ENCODE data around the gene KCNN3. TPM values are rescaled to one million over a fixed set of nuclear protein-coding genes. Genes with fewer than 3 reads are reported as not detected.

Gene KCNN3
- total RNA-seq, 1 experiment from 2014 or later = 1.3 TPM

- POLR2A ChIA-PET = interaction anchor here (0.6 kb wide), 1 partner anchor 100 kb away, joined by 5 read pairs; no protein-coding TSS in a partner anchor
- Mint-ChIP-seq H3K9me3 (no peaks in the 10 kb centered on the region), H3K4me3 (no peak overlapping the region), H3K36me3 (no peaks in the 10 kb centered on the region), H3K4me1 (peaks cover 10% of the 10 kb centered on the region), H3K27ac (peak overlapping the region; percentile 10; the same call in 1 of the 2 replicates), H3K27me3 (ENCODE audit: low read depth) (no peaks in the 10 kb centered on the region)
- DNase-seq (ENCODE audit: low spot score) (no peak), ATAC-seq (peak; percentile 61)
- CTCF ChIA-PET = interaction anchor here (0.8 kb wide), 2 partner anchors 9 to 34 kb away, joined by 5 to 6 read pairs; no protein-coding TSS in a partner anchor
- TF ChIP-seq ZSCAN18 (CRISPR knock-in tag; IDR thresholded peaks at IDR 0.05) = no peak
- TF ChIP-seq USF1 (CRISPR knock-in tag; IDR thresholded peaks at IDR 0.05) = no peak
- TF ChIP-seq MXD4 (CRISPR knock-in tag; IDR thresholded peaks at IDR 0.05; ENCODE audit: borderline replicate concordance) = no peak
- no peak for TF ChIP-seq MYBL2 (CRISPR knock-in tag; IDR thresholded peaks at IDR 0.05)
- no peak for TF ChIP-seq TCF7 (CRISPR knock-in tag; IDR thresholded peaks at IDR 0.05; ENCODE audit: low read depth)
- TF ChIP-seq ZNF263 (CRISPR knock-in tag; IDR thresholded peaks at IDR 0.05; ENCODE audit: low read depth) = no peak
- TF ChIP-seq FOXJ3 (CRISPR knock-in tag; IDR thresholded peaks at IDR 0.05; ENCODE audit: borderline replicate concordance) = no peak
- no peak for TF ChIP-seq ZBTB21 (CRISPR knock-in tag; IDR thresholded peaks at IDR 0.05; ENCODE audit: borderline replicate concordance)
- no peak for TF ChIP-seq ZNF138 (CRISPR knock-in tag; conservative IDR thresholded peaks at IDR 0.05)
- no peak for TF ChIP-seq NFATC4 (CRISPR knock-in tag; IDR thresholded peaks at IDR 0.05)
- TF ChIP-seq ATF3 (CRISPR knock-in tag; conservative IDR thresholded peaks at IDR 0.05) = no peak
- TF ChIP-seq HMGXB4 (CRISPR knock-in tag; IDR thresholded peaks at IDR 0.05) = no peak
These were observed 85.1 kb downstream of the KCNN3 start for GRCh38 chr1:154784924-154785531.

- H3K4me3 Mint-ChIP-seq = no peak overlapping the region
- no peak for DNase-seq (ENCODE audit: low spot score)
- no peaks in the 10 kb centered on the region for H3K27me3 Mint-ChIP-seq (ENCODE audit: low read depth)
- peaks cover 10% of the 10 kb centered on the region for H3K4me1 Mint-ChIP-seq
- CTCF ChIA-PET = interaction anchor here (0.9 to 1.0 kb wide), 2 partner anchors 38 to 94 kb away, joined by 3 to 7 read pairs; no protein-coding TSS in a partner anchor
- peaks cover under 1% of the 10 kb centered on the region for H3K9me3 Mint-ChIP-seq
- no peak for ATAC-seq
- POLR2A ChIA-PET = no interaction called here
- no peaks in the 10 kb centered on the region for H3K36me3 Mint-ChIP-seq
- H3K27ac Mint-ChIP-seq = peak overlapping the region; percentile 9; the same call in 1 of the 2 replicates
- TF ChIP-seq MXD4 (CRISPR knock-in tag; IDR thresholded peaks at IDR 0.05; ENCODE audit: borderline replicate concordance) = no peak
- no peak for TF ChIP-seq ZNF317 (CRISPR knock-in tag; IDR thresholded peaks at IDR 0.05; ENCODE audit: borderline replicate concordance, low read depth)
- TF ChIP-seq GTF2I (CRISPR knock-in tag; conservative IDR thresholded peaks at IDR 0.05) = no peak
- no peak for TF ChIP-seq ZNF416 (CRISPR knock-in tag; IDR thresholded peaks at IDR 0.05)
- no peak for TF ChIP-seq SOX15 (CRISPR knock-in tag; IDR thresholded peaks at IDR 0.05)
- no peak for TF ChIP-seq ESRRA (CRISPR knock-in tag; IDR thresholded peaks at IDR 0.05; ENCODE audit: borderline replicate concordance)
- no peak for TF ChIP-seq RORB (CRISPR knock-in tag; IDR thresholded peaks at IDR 0.05)
- TF ChIP-seq ERG (CRISPR knock-in tag; IDR thresholded peaks at IDR 0.05) = no peak
- no peak for TF ChIP-seq MYBL2 (CRISPR knock-in tag; IDR thresholded peaks at IDR 0.05)
- no peak for TF ChIP-seq ATF1 (CRISPR knock-in tag; IDR thresholded peaks at IDR 0.05)
- TF ChIP-seq IRF1 (CRISPR knock-in tag; IDR thresholded peaks at IDR 0.05) = no peak
- TF ChIP-seq ARID4B (CRISPR knock-in tag; IDR thresholded peaks at IDR 0.05; ENCODE audit: borderline replicate concordance) = no peak
- TF ChIP-seq SMAD4 (CRISPR knock-in tag; IDR thresholded peaks at IDR 0.05) = no peak
- no peak for TF ChIP-seq ZNF138 (CRISPR knock-in tag; conservative IDR thresholded peaks at IDR 0.05)
- no peak for TF ChIP-seq NR2C2 (CRISPR knock-in tag; IDR thresholded peaks at IDR 0.05)
- no peak for TF ChIP-seq NFYB (CRISPR knock-in tag; conservative IDR thresholded peaks at IDR 0.05; ENCODE audit: low read depth)
These were observed 85.7 kb downstream of the KCNN3 start for GRCh38 chr1:154784416-154784815.

All from WTC11 (cell line).